Fibroblast of lung (primary cell): ENCODE data around the gene MOV10.

Source experiments
- CTCF ChIP-seq, 2 donors: IDR thresholded peaks in 1 of 2; conservative IDR thresholded peaks in 1 of 2; 1 replicate in 1 of 2; 2 replicates in 1 of 2; pipeline ENCODE4 v1.5.1; 2011 to 2012; ENCODE audit warnings: low read length in 2 of 2, control low read depth in 1 of 2, inconsistent platforms in 1 of 2, low read depth in 1 of 2, mild to moderate bottlenecking in 1 of 2
- EZH2 ChIP-seq: IDR thresholded peaks from 2 replicates; pipeline ENCODE4 v1.5.1; 2012; ENCODE audit warnings: low read length, control low read depth, mild to moderate bottlenecking; ENCODE audit errors: missing control alignments

- no peak for TF ChIP-seq CTCF (conservative IDR thresholded peaks at IDR 0.05 in 1 of 2, IDR thresholded peaks at IDR 0.05 in 1 of 2; ENCODE audit: low read depth in 1 of 2, low read length in 2 of 2)
- no peak for TF ChIP-seq EZH2
Measured at GRCh38 chr1:112685913-112686312, 11.5 kb downstream of the MOV10 start.
